Esophagus squamous epithelium (tissue), 4 donors: ENCODE measurements around the gene TSPAN7.

Source experiments
- CTCF ChIP-seq, 6 experiments: fragments of 450-650 bp in 4 of 6; fragments of 200-600 bp in 2 of 6; sonication (generic) in 2 of 6; IDR thresholded peaks; one replicate each; pipeline ENCODE4 v1.5.1; 2016 to 2019; ENCODE audit warnings: antibody characterized with exemption in 6 of 6, mild to moderate bottlenecking in 4 of 6, moderate library complexity in 4 of 6
- POLR2A ChIP-seq, 4 donors: fragments of 450-650 bp; IDR thresholded peaks; one replicate each; pipeline ENCODE4 v1.6.1; 2017; ENCODE audit warnings: antibody characterized with exemption in 4 of 4, mild to moderate bottlenecking in 4 of 4, moderate library complexity in 3 of 4

DNA sequence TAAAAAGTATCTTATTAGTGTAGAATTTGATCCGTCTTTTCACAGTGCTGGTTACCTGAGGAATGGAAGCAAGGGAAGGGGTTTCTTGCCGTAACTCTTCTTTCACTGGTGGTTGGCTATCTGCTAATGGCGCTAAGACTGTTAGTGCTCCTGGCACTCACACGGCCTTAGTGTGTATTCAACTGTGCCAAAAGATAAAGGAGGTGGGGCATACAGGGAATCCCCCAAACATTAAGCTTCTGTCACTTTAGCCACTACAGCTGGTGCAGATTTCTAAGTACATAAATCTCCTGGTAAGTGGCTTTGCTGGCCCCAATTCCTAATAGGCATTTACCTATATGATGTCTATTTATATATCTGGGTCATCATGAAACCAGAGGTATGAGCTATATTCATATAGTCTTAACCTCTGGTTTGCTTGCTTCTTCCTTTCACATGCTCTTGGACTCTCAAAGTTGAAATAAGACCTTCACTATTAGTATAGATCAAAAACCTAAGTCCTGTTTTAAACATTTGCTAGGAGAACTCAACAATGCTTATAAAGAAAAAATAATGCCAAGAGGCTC is 95.1 kb downstream of the TSPAN7 start:
- no peak for TF ChIP-seq CTCF (IDR thresholded peaks at IDR 0.05)
- no peak for TF ChIP-seq POLR2A (IDR thresholded peaks at IDR 0.05)
